K562 (cell line): ENCODE measurements around the gene RECQL5. TPM values are rescaled to one million over a fixed set of nuclear protein-coding genes. Genes with fewer than 3 reads are reported as not detected.

ENCODE experiments used
- ATAC-seq: fragments of 200-7000 bp; cut with Tn5 transposase; 3 replicates; pipeline ENCODE4 v1.9.1; 2020; ENCODE audit warnings: moderate library complexity
- BruUV-seq: library from RNA; stranded (reverse); fragments of 400-500 nt; replicated peaks from 2 replicates; lab custom pipeline; 2021; lab: Mats Ljungman, UMichigan
- CTCF ChIA-PET: fragments of 300-600 bp; formaldehyde crosslinking; extraction: SDS; loops from one replicate; lab custom pipeline; 2021; ENCODE audit warnings: low intra/inter-chr PET ratio; lab: Yijun Ruan, JAX
- POLR2A ChIA-PET: fragments of 300-600, 350-650 bp; sonication (Branson Sonifier 250); formaldehyde crosslinking; extraction: SDS; loops from one replicate; lab custom pipeline; 2021; ENCODE audit warnings: antibody characterized with exemption, inconsistent platforms; lab: Yijun Ruan, JAX
- DNase-seq, 4 experiments: peaks; one replicate each; pipeline versions ENCODE4 v3.0.0 to v3.0.0-alpha.2; 2011 to 2018; ENCODE audit warnings: low spot score in 3 of 4, mixed read lengths in 3 of 4; ENCODE audit errors: extremely low read depth in 1 of 4
- FAIRE-seq: peaks from 2 replicates; lab custom pipeline; 2011; peaks lifted over from hg19 to GRCh38; lab: Jason Lieb, UNC
- H2AFZ ChIP-seq: 2 replicates; pipeline ENCODE4 v1.6.0; 2011; ENCODE audit warnings: low read depth, low read length, control low read depth, inconsistent platforms
- H3K27ac ChIP-seq: fragments of 200-600 bp; 3 replicates; pipeline ENCODE4 v1.8.0; 2011; ENCODE audit warnings: low read depth, mild to moderate bottlenecking, control low read depth, inconsistent platforms, low read length, moderate library complexity, mixed read lengths; ENCODE audit errors: extremely low read depth
- H3K27me3 ChIP-seq, 2 experiments: fragments of 300-600 bp in 1 of 2; 2 replicates in 1 of 2; 3 replicates in 1 of 2; pipeline versions ENCODE4 v1.6.0 to v1.8.0; 2011; ENCODE audit warnings: inconsistent platforms in 2 of 2, low read length in 2 of 2, mild to moderate bottlenecking in 1 of 2, mixed read lengths in 1 of 2, moderate library complexity in 1 of 2; ENCODE audit not compliant: control insufficient read depth in 2 of 2, insufficient read depth in 2 of 2
- H3K36me3 ChIP-seq: fragments of 300-600 bp; 3 replicates; pipeline ENCODE4 v1.8.0; 2011; ENCODE audit warnings: mild to moderate bottlenecking, low read length, inconsistent platforms; ENCODE audit not compliant: control insufficient read depth, insufficient read depth
- H3K4me1 ChIP-seq, 2 experiments: fragments of 200-600 bp in 1 of 2; replicated peaks in 1 of 2; 2 replicates in 1 of 2; 3 replicates in 1 of 2; pipeline versions ENCODE4 v1.5.1 to v1.8.0; 2011; ENCODE audit warnings: inconsistent platforms in 2 of 2, low read length in 2 of 2, mild to moderate bottlenecking in 1 of 2, mixed read lengths in 1 of 2, moderate library complexity in 1 of 2; ENCODE audit not compliant: control insufficient read depth in 2 of 2, insufficient read depth in 2 of 2
- H3K4me2 ChIP-seq: 2 replicates; pipeline ENCODE4 v1.6.1; 2011; ENCODE audit warnings: low read length, control low read depth, inconsistent platforms, mixed read lengths; ENCODE audit not compliant: insufficient read depth
- H3K4me3 ChIP-seq: fragments of 200-600 bp; sonication (generic), shearing (Covaris generic); 2 replicates; pipeline ENCODE4 v1.5.1; 2016; ENCODE audit warnings: control low read depth, inconsistent platforms
- H3K79me2 ChIP-seq: fragments of 200-600 bp; 3 replicates; pipeline ENCODE4 v1.8.0; 2011; ENCODE audit warnings: low read length, inconsistent platforms; ENCODE audit not compliant: control insufficient read depth, insufficient read depth
- H3K9ac ChIP-seq, 2 experiments: 2 replicates each; pipeline versions ENCODE4 v1.6.0 to v1.6.1; 2011; ENCODE audit warnings: low read depth in 2 of 2, low read length in 2 of 2, control low read depth in 1 of 2, inconsistent platforms in 1 of 2, mild to moderate bottlenecking in 1 of 2, mixed read lengths in 1 of 2; ENCODE audit not compliant: insufficient read depth in 1 of 2
- H3K9me1 ChIP-seq: one replicate; pipeline ENCODE4 v1.6.0; 2011; ENCODE audit warnings: inconsistent platforms, mild to moderate bottlenecking, low read length, moderate library complexity; ENCODE audit not compliant: control insufficient read depth, insufficient read depth
- H3K9me3 ChIP-seq: replicated peaks from 2 replicates; pipeline ENCODE4 v1.5.1; 2011; ENCODE audit warnings: low read depth, low read length, inconsistent platforms; ENCODE audit not compliant: control insufficient read depth, insufficient read depth
- H4K20me1 ChIP-seq: replicated peaks from 2 replicates; pipeline ENCODE4 v1.6.1; 2011; ENCODE audit warnings: low read length, inconsistent platforms, mixed read lengths; ENCODE audit not compliant: control insufficient read depth, insufficient read depth
- ESRRA ChIP-seq: fragments of 450-650 bp; IDR thresholded peaks from 2 replicates; pipeline ENCODE4 v1.6.1; 2014; ENCODE audit warnings: low read depth, mild to moderate bottlenecking, moderate library complexity, borderline replicate concordance
- KAT2B ChIP-seq: IDR thresholded peaks from one replicate; pipeline ENCODE4 v1.6.1; 2012; ENCODE audit warnings: low read depth, mild to moderate bottlenecking, control low read depth, inconsistent platforms, low read length, moderate library complexity
- KLF10 ChIP-seq: fragments of 250-450 bp; sonication (Bioruptor Pico); IDR thresholded peaks from 2 replicates; pipeline ENCODE4 v1.6.1; 2021; ENCODE audit warnings: matching md5 sums
- PTBP1 ChIP-seq: fragments of 200-400 bp; formaldehyde crosslinking; IDR thresholded peaks from 2 replicates; pipeline ENCODE4 v1.6.1; 2017; ENCODE audit warnings: low read depth, low read length
- REST ChIP-seq, 2 experiments: fragments of 450-650 bp; formaldehyde crosslinking in 1 of 2; IDR thresholded peaks; 2 replicates each; pipeline versions ENCODE4 v1.4.0 to v1.6.1; 2014 to 2020; ENCODE audit warnings: mild to moderate bottlenecking in 2 of 2, borderline replicate concordance in 1 of 2, low read depth in 1 of 2
- TEAD2 ChIP-seq: fragments of 450-650 bp; IDR thresholded peaks from 2 replicates; pipeline ENCODE4 v1.6.1; 2016; ENCODE audit warnings: missing genetic modification characterization, control low read depth, missing compliant biosample characterization
- ZNF146 ChIP-seq: IDR thresholded peaks from one replicate; pipeline ENCODE4 v1.6.1; 2018; ENCODE audit warnings: missing compliant biosample characterization; ENCODE audit not compliant: unreplicated experiment
- ZNF77 ChIP-seq: fragments of 250-450 bp; sonication (Bioruptor Pico); IDR thresholded peaks from 2 replicates; pipeline ENCODE4 v1.5.0; 2020
- WGBS: fragments of 100-300 bp; shearing (Covaris generic); methylation state at CpG from one replicate; pipeline ENCODE4 v1.1.6; 2016; ENCODE audit warnings: low coverage, mixed read lengths; ENCODE audit not compliant: insufficient coverage; ENCODE audit errors: missing lambda C conversion rate; 5-methylcytosine and 5-hydroxymethylcytosine counted together
- in situ Hi-C: fragments of 300-500 bp; cut with MboI; formaldehyde crosslinking; loops from 4 replicates; pipeline ENCODE4 v1.15.0; 2018; ENCODE audit warnings: inconsistent platforms, mixed read lengths
- intact Hi-C: fragments of 100-400 bp; cut with micrococcal nuclease; formaldehyde crosslinking; loops from 2 replicates; pipeline ENCODE4 v1.14.2; 2022
- polyA plus RNA-seq, 8 experiments: library from polyadenylated mRNA; depleted of rRNA in 4 of 8; stranded (reverse) in 5 of 8; unstranded in 3 of 8; fragments of >200 nt; fragmentation: Nextera tagmentation in 2 of 8; fragmentation: Illumina TruSeq in 1 of 8; extraction: Ambion mirVana in 2 of 8; extraction: Trizol in 1 of 8; gene quantifications; 2 replicates each; pipeline versions ENCODE4 v1.2.1 to v1.2.3, GENCODE V29; 2011 to 2014; ENCODE audit warnings: inconsistent platforms in 1 of 8, missing spikeins in 1 of 8
- total RNA-seq, 7 experiments: library from RNA; depleted of rRNA in 6 of 7; stranded (reverse); fragments of >200 nt in 6 of 7; fragmentation: Illumina TruSeq in 2 of 7; extraction: Trizol in 2 of 7; gene quantifications; 2 replicates each; pipeline versions ENCODE4 v1.2.1 to v1.2.3, GENCODE V29; 2011 to 2021; ENCODE audit warnings: low replicate concordance in 1 of 7
- TF ChIP-seq, protein P1 (sequence below): sonication (generic); formaldehyde crosslinking; IDR thresholded peaks from 2 replicates; pipeline ENCODE4 v1.8.0; 2022; ENCODE audit warnings: missing genetic modification reagents, mild to moderate bottlenecking, moderate library complexity, borderline replicate concordance

RECQL5 gene
- total and polyA plus RNA-seq, 9 of the 15 experiments (the other 6 are each of a cell fraction or from before 2014, with no cell fraction given): 4.1 to 34.8 (median 16.4) TPM

DNA sequence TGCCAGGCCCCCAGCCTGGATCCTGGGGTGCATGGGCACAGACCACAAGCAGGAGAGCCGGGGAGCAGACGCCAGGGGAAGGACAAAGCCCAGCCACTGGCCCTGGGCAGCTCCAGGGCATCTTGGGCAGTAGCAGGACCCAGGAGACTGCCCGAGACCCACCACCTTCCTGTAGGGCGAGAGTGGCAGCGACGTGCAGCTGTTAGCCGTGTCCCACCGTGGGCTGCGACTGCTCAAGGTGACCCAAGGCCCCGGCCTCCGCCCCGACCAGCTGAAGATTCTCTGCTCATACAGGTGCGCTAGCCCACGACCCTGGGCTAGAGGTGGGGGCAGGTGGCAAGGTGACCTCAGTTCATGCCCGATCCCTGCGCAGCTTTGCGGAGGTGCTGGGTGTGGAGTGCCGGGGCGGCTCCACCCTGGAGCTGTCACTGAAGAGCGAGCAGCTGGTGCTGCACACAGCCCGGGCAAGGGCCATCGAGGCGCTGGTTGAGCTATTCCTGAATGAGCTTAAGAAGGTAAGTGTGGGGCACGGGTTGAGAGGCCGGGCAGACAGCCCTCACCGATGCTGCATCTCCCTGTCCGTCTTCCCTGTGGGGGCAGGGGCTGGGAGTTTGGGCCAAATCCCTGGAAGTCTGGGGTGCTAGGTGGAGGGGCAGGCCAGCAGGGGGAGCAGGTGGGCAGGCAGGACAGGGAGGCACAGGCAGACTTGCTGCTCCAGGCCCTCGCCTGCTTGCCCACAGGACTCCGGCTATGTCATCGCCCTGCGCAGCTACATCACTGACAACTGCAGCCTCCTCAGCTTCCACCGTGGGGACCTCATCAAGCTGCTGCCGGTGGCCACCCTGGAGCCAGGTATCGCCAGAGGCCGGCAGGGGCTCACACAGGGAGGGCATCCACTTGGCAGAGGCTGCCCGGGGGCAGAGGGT lies 47.2 kb downstream of the RECQL5 start:
- Histone ChIP-seq H3K36me3 (no peaks in the 10 kb centered on the region), H3K27ac (no peak overlapping the region), H4K20me1 (peaks cover 17% of the 10 kb centered on the region), H3K4me3 (no peak overlapping the region), H3K9ac (peak overlapping the region in 1 of 2 experiments; percentile 68; a peak in 2 of 4 replicates), H3K4me1 (peaks cover 0 to 74% of the 10 kb centered on the region in 2 experiments; a peak in 3 of 5 replicates), H3K9me3 (no peaks in the 10 kb centered on the region), H2AFZ (no peak overlapping the region), H3K27me3 (peaks cover 4 to 61% of the 10 kb centered on the region in 2 experiments; a peak in 3 of 5 replicates), H3K9me1 (no peaks in the 10 kb centered on the region), H3K79me2 (no peaks in the 10 kb centered on the region), H3K4me2 (no peak overlapping the region)
- intact Hi-C loops (loop anchor here (10.0 kb wide), 1 partner anchor 195 kb away; no protein-coding TSS in a partner anchor), in situ Hi-C loops (loop anchor here (5.0 kb wide), 1 partner anchor 128 kb away; no protein-coding TSS in a partner anchor)
- POLR2A ChIA-PET: interaction anchor here (0.6 to 1.4 kb wide), 6 partner anchors 12 to 158 kb away, joined by 3 to 4 read pairs (median 4); no protein-coding TSS in a partner anchor
- CTCF ChIA-PET: interaction anchor here (0.7 to 2.3 kb wide), 4 partner anchors 103 to 130 kb away, joined by 3 to 9 read pairs (median 4); partner anchors contain the start of gene TSEN54
- ATAC-seq (peak; percentile 71), FAIRE-seq (peak; percentile 65), DNase-seq (peak; percentile 67 to 81 (median 75))
- no TSS peak for BruUV-seq
- 14% methylated on average over 34 of the region's 36 CpGs for WGBS
- TF ChIP-seq TEAD2 (tag) (no peak), ESRRA (no peak), ZNF146 (CRISPR knock-in tag) (no peak), ZNF77 (CRISPR knock-in tag) (no peak), KLF10 (no peak), PTBP1 (no peak), REST (IDR thresholded peaks at IDR 0.05; ENCODE audit: borderline replicate concordance) (peak; percentile 27; the same call in 1 of the 2 replicates), REST (CRISPR knock-in tag; IDR thresholded peaks at IDR 0.05; ENCODE audit: low read depth) (no peak), KAT2B (no peak)
- TF ChIP-seq, protein P1, sequence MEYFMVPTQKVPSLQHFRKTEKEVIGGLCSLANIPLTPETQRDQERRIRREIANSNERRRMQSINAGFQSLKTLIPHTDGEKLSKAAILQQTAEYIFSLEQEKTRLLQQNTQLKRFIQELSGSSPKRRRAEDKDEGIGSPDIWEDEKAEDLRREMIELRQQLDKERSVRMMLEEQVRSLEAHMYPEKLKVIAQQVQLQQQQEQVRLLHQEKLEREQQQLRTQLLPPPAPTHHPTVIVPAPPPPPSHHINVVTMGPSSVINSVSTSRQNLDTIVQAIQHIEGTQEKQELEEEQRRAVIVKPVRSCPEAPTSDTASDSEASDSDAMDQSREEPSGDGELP (CRISPR knock-in tag): peak; percentile 46; the same call in 1 of the 2 replicates
